H9 (cell line): ENCODE data around the gene MTA1. TPM values are rescaled to one million over a fixed set of nuclear protein-coding genes. Genes with fewer than 3 reads are reported as not detected.

Experiments
- DNase-seq: peaks from one replicate; pipeline ENCODE4 v3.0.0-alpha.2; 2017
- H2AFZ ChIP-seq: one replicate; pipeline ENCODE4 v1.6.1; 2013; ENCODE audit warnings: mild to moderate bottlenecking, low read length, control low read depth, moderate library complexity
- H2AK5ac ChIP-seq: 2 replicates; pipeline ENCODE4 v1.6.1; 2013; ENCODE audit warnings: low read length, control low read depth, mixed read lengths; ENCODE audit not compliant: insufficient read length
- H2BK120ac ChIP-seq: one replicate; pipeline ENCODE4 v1.6.1; 2013; ENCODE audit warnings: low read depth, mild to moderate bottlenecking, low read length, control low read depth, inconsistent platforms; ENCODE audit not compliant: poor library complexity, severe bottlenecking
- H2BK12ac ChIP-seq: 2 replicates; pipeline ENCODE4 v1.6.1; 2013; ENCODE audit warnings: low read length, control low read depth, mixed read lengths, low read depth; ENCODE audit not compliant: insufficient read length
- H2BK15ac ChIP-seq: 2 replicates; pipeline ENCODE4 v1.6.1; 2013; ENCODE audit warnings: low read depth, low read length, control low read depth
- H2BK20ac ChIP-seq: one replicate; pipeline ENCODE4 v1.6.1; 2013; ENCODE audit warnings: low read depth, mild to moderate bottlenecking, low read length, control low read depth, inconsistent platforms; ENCODE audit not compliant: poor library complexity, severe bottlenecking
- H2BK5ac ChIP-seq: 2 replicates; pipeline ENCODE4 v1.6.1; 2013; ENCODE audit warnings: low read length, control low read depth, mixed read lengths; ENCODE audit not compliant: insufficient read length
- H3K14ac ChIP-seq: 2 replicates; pipeline ENCODE4 v1.6.1; 2013; ENCODE audit warnings: low read length, control low read depth; ENCODE audit not compliant: insufficient read depth
- H3K18ac ChIP-seq: 2 replicates; pipeline ENCODE4 v1.6.1; 2013; ENCODE audit warnings: low read depth, mild to moderate bottlenecking, mixed read lengths, low read length, control low read depth; ENCODE audit not compliant: insufficient read length
- H3K23ac ChIP-seq: 2 replicates; pipeline ENCODE4 v1.6.1; 2013; ENCODE audit warnings: low read length, control low read depth, mixed read lengths, low read depth; ENCODE audit not compliant: insufficient read length
- H3K23me2 ChIP-seq: 2 replicates; pipeline ENCODE4 v1.6.1; 2013; ENCODE audit warnings: low read depth, mild to moderate bottlenecking, mixed read lengths, low read length, control low read depth; ENCODE audit not compliant: insufficient read length, poor library complexity, severe bottlenecking
- H3K27ac ChIP-seq: 2 replicates; pipeline ENCODE4 v1.5.1; 2013; ENCODE audit warnings: low read length, control low read depth, mixed read lengths, low read depth; ENCODE audit not compliant: insufficient read length
- H3K27me3 ChIP-seq: 2 replicates; pipeline ENCODE4 v1.6.1; 2013; ENCODE audit warnings: low read length, control low read depth, inconsistent platforms; ENCODE audit not compliant: insufficient read depth
- H3K4ac ChIP-seq: 2 replicates; pipeline ENCODE4 v1.6.1; 2013; ENCODE audit warnings: low read depth, mild to moderate bottlenecking, control low read depth, inconsistent platforms, low read length, moderate library complexity
- H3K4me1 ChIP-seq: 2 replicates; pipeline ENCODE4 v1.6.1; 2013; ENCODE audit warnings: low read length, control low read depth, inconsistent platforms; ENCODE audit not compliant: insufficient read depth
- H3K4me2 ChIP-seq: 2 replicates; pipeline ENCODE4 v1.6.1; 2013; ENCODE audit warnings: low read length, control low read depth, mixed read lengths; ENCODE audit not compliant: insufficient read length, insufficient read depth
- H3K56ac ChIP-seq: 2 replicates; pipeline ENCODE4 v1.6.1; 2013; ENCODE audit warnings: low read depth, mild to moderate bottlenecking, mixed read lengths, low read length, control low read depth; ENCODE audit not compliant: insufficient read length
- H3K79me1 ChIP-seq: 2 replicates; pipeline ENCODE4 v1.6.1; 2013; ENCODE audit warnings: low read depth, mild to moderate bottlenecking, moderate library complexity, low read length, control low read depth, inconsistent platforms; ENCODE audit not compliant: insufficient read depth, poor library complexity, severe bottlenecking
- H3K79me2 ChIP-seq: 2 replicates; pipeline ENCODE4 v1.6.1; 2013; ENCODE audit warnings: low read length, control low read depth, inconsistent platforms; ENCODE audit not compliant: insufficient read depth
- H3K9ac ChIP-seq: 2 replicates; pipeline ENCODE4 v1.6.1; 2013; ENCODE audit warnings: low read length, control low read depth, mixed read lengths; ENCODE audit not compliant: insufficient read length; ENCODE audit errors: extremely low read depth
- H3K9me3 ChIP-seq: one replicate; pipeline ENCODE4 v1.6.1; 2013; ENCODE audit warnings: low read depth, low read length, inconsistent platforms; ENCODE audit not compliant: control insufficient read depth
- H3T11ph ChIP-seq: one replicate; pipeline ENCODE4 v1.6.1; 2013; ENCODE audit warnings: mild to moderate bottlenecking, low read length, control low read depth, inconsistent platforms
- H4K20me1 ChIP-seq: one replicate; pipeline ENCODE4 v1.6.1; 2013; ENCODE audit not compliant: control insufficient read depth, insufficient read length, insufficient read depth
- H4K5ac ChIP-seq: 2 replicates; pipeline ENCODE4 v1.6.1; 2013; ENCODE audit warnings: low read depth, mild to moderate bottlenecking, mixed read lengths, low read length, control low read depth; ENCODE audit not compliant: insufficient read length
- H4K8ac ChIP-seq: replicated peaks from 2 replicates; pipeline ENCODE4 v1.6.1; 2013; ENCODE audit warnings: low read length, control low read depth, mixed read lengths, low read depth; ENCODE audit not compliant: insufficient read length
- H4K91ac ChIP-seq: 2 replicates; pipeline ENCODE4 v1.6.1; 2013; ENCODE audit warnings: low read depth, mild to moderate bottlenecking, moderate library complexity, mixed read lengths, low read length, control low read depth; ENCODE audit not compliant: insufficient read length
- H3K27ac Mint-ChIP-seq, 3 experiments: 2 replicates in 2 of 3; 3 replicates in 1 of 3; pipeline ENCODE4 v1.8.0; 2020 to 2021; ENCODE audit warnings: mixed read lengths in 3 of 3, mild to moderate bottlenecking in 1 of 3, moderate library complexity in 1 of 3
- H3K27me3 Mint-ChIP-seq: 2 replicates; pipeline ENCODE4 v1.8.0; 2021; ENCODE audit warnings: low read depth, mild to moderate bottlenecking, moderate library complexity, mixed read lengths
- H3K36me3 Mint-ChIP-seq, 3 experiments: 2 replicates in 2 of 3; 3 replicates in 1 of 3; pipeline ENCODE4 v1.8.0; 2020 to 2021; ENCODE audit warnings: low read depth in 3 of 3, mixed read lengths in 3 of 3; ENCODE audit not compliant: insufficient read depth in 1 of 3
- H3K4me1 Mint-ChIP-seq, 2 experiments: 2 replicates each; pipeline ENCODE4 v1.8.0; 2020; ENCODE audit warnings: mixed read lengths in 2 of 2
- H3K4me3 Mint-ChIP-seq, 2 experiments: 2 replicates in 1 of 2; 3 replicates in 1 of 2; pipeline ENCODE4 v1.8.0; 2020 to 2021; ENCODE audit warnings: mild to moderate bottlenecking in 2 of 2, mixed read lengths in 2 of 2, moderate library complexity in 1 of 2
- H3K9me3 Mint-ChIP-seq, 2 experiments: 2 replicates in 1 of 2; 3 replicates in 1 of 2; pipeline ENCODE4 v1.8.0; 2020; ENCODE audit warnings: mild to moderate bottlenecking in 2 of 2, mixed read lengths in 2 of 2, moderate library complexity in 1 of 2
- WGBS: extraction: QIAGEN DNeasy Blood & Tissue Kit; methylation state at CpG from one replicate; pipeline ENCODE4 v1.1.7; 2013; ENCODE audit warnings: missing lambda C conversion rate, low lambda C conversion rate, mixed read lengths; ENCODE audit not compliant: insufficient read length; ENCODE audit errors: extremely low coverage; 5-methylcytosine and 5-hydroxymethylcytosine counted together
- total RNA-seq: library from RNA; stranded (reverse); gene quantifications from 2 replicates; pipeline ENCODE4 v1.2.1, GENCODE V29; 2021
- TF ChIP-seq, protein P1 (sequence below): fragments of 200-600 bp; sonication (generic); conservative IDR thresholded peaks from 3 replicates; pipeline ENCODE4 v1.8.0; 2021; ENCODE audit warnings: antibody characterized with exemption, mild to moderate bottlenecking

MTA1 gene
- total RNA-seq, 1 experiment from 2014 or later = 230 TPM

DNA sequence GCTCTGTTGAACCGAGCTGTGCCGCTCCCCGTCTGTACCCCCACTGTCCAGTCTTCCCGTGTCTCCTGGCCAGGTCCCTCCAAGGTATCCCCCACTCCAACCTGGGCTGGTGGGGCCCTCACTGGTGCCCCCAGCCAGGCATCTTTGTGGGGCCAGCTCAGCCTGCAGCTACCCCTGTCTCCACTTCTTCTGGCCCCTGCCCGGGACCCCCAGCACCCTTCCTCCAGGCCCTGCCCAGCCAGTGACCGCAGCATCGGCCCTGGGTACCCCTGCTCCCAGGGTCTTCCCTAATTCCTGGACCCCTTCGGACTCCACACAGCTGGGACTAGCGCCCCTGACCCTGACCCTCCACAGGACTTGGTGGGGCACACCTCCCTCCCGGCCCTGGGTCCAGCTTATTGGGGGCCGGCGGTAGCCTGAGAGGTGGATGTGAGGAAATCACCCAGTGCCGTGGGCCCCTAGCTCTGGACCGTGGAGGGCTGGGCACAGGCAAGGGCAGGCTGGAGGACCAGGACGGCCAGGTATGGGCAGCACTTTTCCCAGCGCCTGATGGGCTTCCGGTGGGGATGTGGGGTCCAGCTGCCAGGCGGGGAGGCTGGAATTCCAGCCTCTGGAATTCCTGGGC lies 63.0 kb downstream of the MTA1 start:
- Histone ChIP-seq H3K9ac (no peak overlapping the region), H3T11ph (peak overlapping the region; percentile 71), H3K56ac (no peak overlapping the region), H4K91ac (peak overlapping the region; percentile 86), H3K4ac (peak overlapping the region; percentile 93), H2BK15ac (no peak overlapping the region), H2AK5ac (no peak overlapping the region), H4K20me1 (no peaks in the 10 kb centered on the region), H3K79me1 (no peaks in the 10 kb centered on the region), H3K23ac (no peak overlapping the region), H4K5ac (peak overlapping the region; percentile 47), H2AFZ (no peak overlapping the region), H3K18ac (peak overlapping the region; percentile 91), H3K27me3 (peaks cover 41% of the 10 kb centered on the region), H3K23me2 (peaks cover 7% of the 10 kb centered on the region), H3K9me3 (no peaks in the 10 kb centered on the region), H3K4me2 (no peak overlapping the region), H2BK5ac (no peak overlapping the region), H4K8ac (no peak overlapping the region), H3K4me1 (no peaks in the 10 kb centered on the region), H3K14ac (peak overlapping the region; percentile 90), H3K79me2 (no peaks in the 10 kb centered on the region), H2BK12ac (peak overlapping the region; percentile 59), H3K27ac (no peak overlapping the region), H2BK20ac (no peak overlapping the region), H2BK120ac (peak overlapping the region; percentile 84)
- TF ChIP-seq, protein P1, sequence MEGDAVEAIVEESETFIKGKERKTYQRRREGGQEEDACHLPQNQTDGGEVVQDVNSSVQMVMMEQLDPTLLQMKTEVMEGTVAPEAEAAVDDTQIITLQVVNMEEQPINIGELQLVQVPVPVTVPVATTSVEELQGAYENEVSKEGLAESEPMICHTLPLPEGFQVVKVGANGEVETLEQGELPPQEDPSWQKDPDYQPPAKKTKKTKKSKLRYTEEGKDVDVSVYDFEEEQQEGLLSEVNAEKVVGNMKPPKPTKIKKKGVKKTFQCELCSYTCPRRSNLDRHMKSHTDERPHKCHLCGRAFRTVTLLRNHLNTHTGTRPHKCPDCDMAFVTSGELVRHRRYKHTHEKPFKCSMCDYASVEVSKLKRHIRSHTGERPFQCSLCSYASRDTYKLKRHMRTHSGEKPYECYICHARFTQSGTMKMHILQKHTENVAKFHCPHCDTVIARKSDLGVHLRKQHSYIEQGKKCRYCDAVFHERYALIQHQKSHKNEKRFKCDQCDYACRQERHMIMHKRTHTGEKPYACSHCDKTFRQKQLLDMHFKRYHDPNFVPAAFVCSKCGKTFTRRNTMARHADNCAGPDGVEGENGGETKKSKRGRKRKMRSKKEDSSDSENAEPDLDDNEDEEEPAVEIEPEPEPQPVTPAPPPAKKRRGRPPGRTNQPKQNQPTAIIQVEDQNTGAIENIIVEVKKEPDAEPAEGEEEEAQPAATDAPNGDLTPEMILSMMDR = no peak
- Mint-ChIP-seq H3K4me3 (peak overlapping the region in 1 of 2 experiments; percentile 71; a peak in 3 of 5 replicates), H3K4me1 (peaks cover 11 to 28% of the 10 kb centered on the region in 2 experiments), H3K27me3 (peaks cover 86% of the 10 kb centered on the region), H3K36me3 (no peaks in the 10 kb centered on the region), H3K27ac (peak overlapping the region in 2 of 3 experiments; percentile 73 to 98; a peak in 3 of 7 replicates), H3K9me3 (0 out of 5 replicates have a peak, but pooled peaks cover 0 to under 1% of the 10 kb centered on the region in 2 experiments)
- no peak for DNase-seq
- WGBS = no CpG with 5 or more reads among the region's 18 CpGs
